Measurements from ENCODE around the gene PLA2G6. TPM values are rescaled to one million over a fixed set of nuclear protein-coding genes. Genes with fewer than 3 reads are reported as not detected.

PLA2G6 gene
- total and polyA plus RNA-seq, 4 experiments from 2014 or later = 1.1 to 238 (median 116) TPM

- Mint-ChIP-seq H3K36me3 (peaks cover 28 to 37% of the 10 kb centered on the region in 2 donors), H3K4me3 (no peak overlapping the region), H3K4me1 (peaks cover 10 to 24% (median 16%) of the 10 kb centered on the region in 4 donors), H3K27ac (peak overlapping the region in 1 of 7 donors; percentile 59), H3K9me3 (no peaks in the 10 kb centered on the region), H3K27me3 (no peaks in the 10 kb centered on the region)
- no peak overlapping the region for H3K4me3 ChIP-seq (ENCODE audit: low read length in 2 of 2)
- H3K4me1 ChIP-seq (ENCODE audit: insufficient read depth, low read length) = peaks cover 6% of the 10 kb centered on the region
- no peak for DNase-seq
- H3K27me3 ChIP-seq (ENCODE audit: insufficient read depth, low read length) = no peaks in the 10 kb centered on the region
- H3K36me3 ChIP-seq (ENCODE audit: insufficient read depth, low read length) = peaks cover 26% of the 10 kb centered on the region
- intact Hi-C loops (cut with micrococcal nuclease) = no loop called here
- POLR2A ChIA-PET (ENCODE audit: partially characterized antibody) = no interaction called here
- CTCF ChIA-PET (ENCODE audit: partially characterized antibody) = no interaction called here
- H3K9me3 ChIP-seq (ENCODE audit: control insufficient read depth in 1 of 2, low read length in 2 of 2) = no peaks in the 10 kb centered on the region
- H3K27ac ChIP-seq (ENCODE audit: low read depth, low read length) = no peak overlapping the region
These were observed 12.5 kb downstream of the PLA2G6 start for GRCh38 chr22:38169116-38169515.

GRCh38 chr22:38167988-38168407, 13.6 kb downstream of the PLA2G6 start:
- Histone ChIP-seq H3K27me3 (ENCODE audit: insufficient read depth, low read length) (no peaks in the 10 kb centered on the region), H3K27ac (ENCODE audit: low read depth, low read length) (no peak overlapping the region), H3K36me3 (ENCODE audit: insufficient read depth, low read length) (peaks cover 26% of the 10 kb centered on the region), H3K9me3 (ENCODE audit: control insufficient read depth in 1 of 2, low read length in 2 of 2) (no peaks in the 10 kb centered on the region), H3K4me3 (ENCODE audit: low read length in 2 of 2) (no peak overlapping the region), H3K4me1 (ENCODE audit: insufficient read depth, low read length) (peaks cover 6% of the 10 kb centered on the region)
- Mint-ChIP-seq H3K27me3 (no peaks in the 10 kb centered on the region), H3K36me3 (peaks cover 32 to 37% of the 10 kb centered on the region in 2 donors), H3K4me1 (peaks cover 8 to 18% (median 12%) of the 10 kb centered on the region in 4 donors), H3K27ac (no peak overlapping the region), H3K4me3 (no peak overlapping the region), H3K9me3 (no peaks in the 10 kb centered on the region)
- CTCF ChIA-PET (ENCODE audit: partially characterized antibody) = interaction anchor here (1.4 kb wide), 1 partner anchor 53 kb away, joined by 4 read pairs; no protein-coding TSS in a partner anchor
- POLR2A ChIA-PET (ENCODE audit: partially characterized antibody) = no interaction called here
- intact Hi-C loops (cut with micrococcal nuclease) = no loop called here
- DNase-seq = no peak

- CTCF ChIA-PET (ENCODE audit: partially characterized antibody) = interaction anchor here (0.6 kb wide), 1 partner anchor 52 kb away, joined by 4 read pairs; no protein-coding TSS in a partner anchor
- no peaks in the 10 kb centered on the region for H3K4me1 ChIP-seq (ENCODE audit: insufficient read depth, low read length)
- H3K27ac ChIP-seq (ENCODE audit: low read depth, low read length) = no peak overlapping the region
- H3K27ac Mint-ChIP-seq = no peak overlapping the region
- H3K4me3 Mint-ChIP-seq = no peak overlapping the region
- no peaks in the 10 kb centered on the region for H3K27me3 ChIP-seq (ENCODE audit: insufficient read depth, low read length)
- peaks cover 40 to 45% of the 10 kb centered on the region in 2 donors for H3K36me3 Mint-ChIP-seq
- peaks cover 5% of the 10 kb centered on the region in 4 donors for H3K4me1 Mint-ChIP-seq
- no peaks in the 10 kb centered on the region for H3K9me3 ChIP-seq (ENCODE audit: control insufficient read depth in 1 of 2, low read length in 2 of 2)
- intact Hi-C loops (cut with micrococcal nuclease) = no loop called here
- H3K4me3 ChIP-seq (ENCODE audit: low read length in 2 of 2) = no peak overlapping the region
- no peaks in the 10 kb centered on the region for H3K9me3 Mint-ChIP-seq
- DNase-seq = no peak
- peaks cover 26% of the 10 kb centered on the region for H3K36me3 ChIP-seq (ENCODE audit: insufficient read depth, low read length)
- POLR2A ChIA-PET (ENCODE audit: partially characterized antibody) = no interaction called here
- no peaks in the 10 kb centered on the region for H3K27me3 Mint-ChIP-seq
These were observed 15.6 kb downstream of the PLA2G6 start for GRCh38 chr22:38165922-38166593.

- H3K36me3 ChIP-seq (ENCODE audit: insufficient read depth, low read length) = peaks cover 26% of the 10 kb centered on the region
- no peak for DNase-seq
- H3K4me3 ChIP-seq (ENCODE audit: low read length in 2 of 2) = no peak overlapping the region
- no peaks in the 10 kb centered on the region for H3K27me3 Mint-ChIP-seq
- ChIA-PET POLR2A (ENCODE audit: partially characterized antibody) (no interaction called here), CTCF (ENCODE audit: partially characterized antibody) (interaction anchor here (0.9 kb wide), 1 partner anchor 23 kb away, joined by 3 read pairs; no protein-coding TSS in a partner anchor)
- no peak overlapping the region for H3K4me3 Mint-ChIP-seq
- no peaks in the 10 kb centered on the region for H3K9me3 ChIP-seq (ENCODE audit: control insufficient read depth in 1 of 2, low read length in 2 of 2)
- H3K36me3 Mint-ChIP-seq = peaks cover 42 to 47% of the 10 kb centered on the region in 2 donors
- no peaks in the 10 kb centered on the region for H3K9me3 Mint-ChIP-seq
- H3K27ac ChIP-seq (ENCODE audit: low read depth, low read length) = no peak overlapping the region
- H3K4me1 Mint-ChIP-seq = peaks cover 5 to 6% (median 5%) of the 10 kb centered on the region in 4 donors
- H3K27ac Mint-ChIP-seq = no peak overlapping the region
- intact Hi-C loops (cut with micrococcal nuclease) = no loop called here
- no peaks in the 10 kb centered on the region for H3K4me1 ChIP-seq (ENCODE audit: insufficient read depth, low read length)
- no peaks in the 10 kb centered on the region for H3K27me3 ChIP-seq (ENCODE audit: insufficient read depth, low read length)
These were observed 17.1 kb downstream of the PLA2G6 start for GRCh38 chr22:38164551-38164918.

- intact Hi-C loops (cut with micrococcal nuclease) = no loop called here
- H3K4me3 Mint-ChIP-seq = no peak overlapping the region
- H3K36me3 Mint-ChIP-seq = peaks cover 42 to 46% of the 10 kb centered on the region in 2 donors
- no peaks in the 10 kb centered on the region for H3K4me1 ChIP-seq (ENCODE audit: insufficient read depth, low read length)
- H3K9me3 Mint-ChIP-seq = no peaks in the 10 kb centered on the region
- H3K27me3 Mint-ChIP-seq = no peaks in the 10 kb centered on the region
- no peak overlapping the region for H3K27ac Mint-ChIP-seq
- H3K27ac ChIP-seq (ENCODE audit: low read depth, low read length) = no peak overlapping the region
- no peak for DNase-seq
- peaks cover 24% of the 10 kb centered on the region for H3K36me3 ChIP-seq (ENCODE audit: insufficient read depth, low read length)
- ChIA-PET CTCF (ENCODE audit: partially characterized antibody) (interaction anchor here (0.9 kb wide), 1 partner anchor 22 kb away, joined by 3 read pairs; no protein-coding TSS in a partner anchor), POLR2A (ENCODE audit: partially characterized antibody) (no interaction called here)
- no peak overlapping the region for H3K4me3 ChIP-seq (ENCODE audit: low read length in 2 of 2)
- no peaks in the 10 kb centered on the region for H3K9me3 ChIP-seq (ENCODE audit: control insufficient read depth in 1 of 2, low read length in 2 of 2)
- peaks cover 5 to 6% (median 5%) of the 10 kb centered on the region in 4 donors for H3K4me1 Mint-ChIP-seq
- H3K27me3 ChIP-seq (ENCODE audit: insufficient read depth, low read length) = no peaks in the 10 kb centered on the region
These were observed 17.6 kb downstream of the PLA2G6 start for GRCh38 chr22:38163844-38164550.

GRCh38 chr22:38162881-38163843, 18.5 kb downstream of the PLA2G6 start:
- no peak overlapping the region for H3K27ac ChIP-seq (ENCODE audit: low read depth, low read length)
- no peak overlapping the region for H3K4me3 ChIP-seq (ENCODE audit: low read length in 2 of 2)
- intact Hi-C loops (cut with micrococcal nuclease) = no loop called here
- no peaks in the 10 kb centered on the region for H3K9me3 ChIP-seq (ENCODE audit: control insufficient read depth in 1 of 2, low read length in 2 of 2)
- Mint-ChIP-seq H3K27me3 (no peaks in the 10 kb centered on the region), H3K9me3 (no peaks in the 10 kb centered on the region), H3K27ac (peak overlapping the region in 1 of 7 donors; percentile 57), H3K36me3 (peaks cover 38 to 43% of the 10 kb centered on the region in 2 donors), H3K4me3 (no peak overlapping the region), H3K4me1 (peaks cover 5 to 6% (median 5%) of the 10 kb centered on the region in 4 donors)
- CTCF ChIA-PET (ENCODE audit: partially characterized antibody) = no interaction called here
- no peaks in the 10 kb centered on the region for H3K27me3 ChIP-seq (ENCODE audit: insufficient read depth, low read length)
- no peaks in the 10 kb centered on the region for H3K4me1 ChIP-seq (ENCODE audit: insufficient read depth, low read length)
- peaks cover 19% of the 10 kb centered on the region for H3K36me3 ChIP-seq (ENCODE audit: insufficient read depth, low read length)
- DNase-seq = no peak
- POLR2A ChIA-PET (ENCODE audit: partially characterized antibody) = no interaction called here

DNA sequence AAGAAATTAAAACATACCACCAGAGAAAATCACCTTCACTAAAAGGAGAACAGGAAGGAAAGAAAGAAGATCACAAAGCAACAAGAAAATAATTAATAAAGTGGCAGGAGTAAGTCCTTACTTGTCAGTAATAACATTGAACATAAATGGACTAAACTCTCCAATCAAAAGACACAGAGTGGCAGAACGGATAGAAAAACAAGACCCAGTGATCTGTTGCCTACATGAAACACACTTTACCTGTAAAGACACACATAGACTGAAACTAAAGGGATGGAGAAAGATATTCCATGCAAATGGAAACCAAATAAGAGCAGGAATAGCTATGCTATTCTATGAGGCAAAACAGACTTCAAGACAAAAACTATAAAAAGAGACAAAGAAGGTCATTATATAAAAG, 25.9 kb downstream of the PLA2G6 start:
- Mint-ChIP-seq H3K36me3 (peaks cover 4 to 18% of the 10 kb centered on the region in 2 donors), H3K27me3 (no peaks in the 10 kb centered on the region), H3K4me3 (no peak overlapping the region), H3K9me3 (no peaks in the 10 kb centered on the region), H3K27ac (no peak overlapping the region), H3K4me1 (peaks cover 0 to 12% (median 6%) of the 10 kb centered on the region in 4 donors)
- Histone ChIP-seq H3K4me3 (ENCODE audit: low read length in 2 of 2) (no peak overlapping the region), H3K27me3 (ENCODE audit: insufficient read depth, low read length) (no peaks in the 10 kb centered on the region), H3K36me3 (ENCODE audit: insufficient read depth, low read length) (no peaks in the 10 kb centered on the region), H3K4me1 (ENCODE audit: insufficient read depth, low read length) (no peaks in the 10 kb centered on the region), H3K27ac (ENCODE audit: low read depth, low read length) (no peak overlapping the region), H3K9me3 (ENCODE audit: control insufficient read depth in 1 of 2, low read length in 2 of 2) (no peaks in the 10 kb centered on the region)
- DNase-seq = no peak
- intact Hi-C loops (cut with micrococcal nuclease) = no loop called here
- CTCF ChIA-PET (ENCODE audit: partially characterized antibody) = no interaction called here
- POLR2A ChIA-PET (ENCODE audit: partially characterized antibody) = no interaction called here
